Measurements from ENCODE around the gene GART. TPM values are rescaled to one million over a fixed set of nuclear protein-coding genes. Genes with fewer than 3 reads are reported as not detected.
A peak's percentile ranks its signal among the peaks of the same experiment; 100 is the strongest.

GART gene
- total RNA-seq, 4 donors from 2014 or later: 69.9 to 87.7 (median 77.3) TPM

GRCh38 chr21:33541105-33541711, 709 bp downstream of the GART start:
- peak overlapping the region; percentile 100 for H3K27ac ChIP-seq
- no peaks in the 10 kb centered on the region for H3K9me3 ChIP-seq
- peak overlapping the region; percentile 78 for H3K4me3 ChIP-seq
- DNase-seq (ENCODE audit: low spot score in 2 of 2): no peak
- peaks cover 30% of the 10 kb centered on the region for H3K36me3 ChIP-seq
- WGBS: 60% methylated on average over 19 of the region's 19 CpGs
- H3K4me1 ChIP-seq: peaks cover 38% of the 10 kb centered on the region
- TF ChIP-seq EP300 (IDR thresholded peaks at IDR 0.05) (no peak), POLR2A (IDR thresholded peaks at IDR 0.05) (no peak), POLR2AphosphoS5 (IDR thresholded peaks at IDR 0.05) (no peak)
- TF ChIP-seq, protein P1, sequence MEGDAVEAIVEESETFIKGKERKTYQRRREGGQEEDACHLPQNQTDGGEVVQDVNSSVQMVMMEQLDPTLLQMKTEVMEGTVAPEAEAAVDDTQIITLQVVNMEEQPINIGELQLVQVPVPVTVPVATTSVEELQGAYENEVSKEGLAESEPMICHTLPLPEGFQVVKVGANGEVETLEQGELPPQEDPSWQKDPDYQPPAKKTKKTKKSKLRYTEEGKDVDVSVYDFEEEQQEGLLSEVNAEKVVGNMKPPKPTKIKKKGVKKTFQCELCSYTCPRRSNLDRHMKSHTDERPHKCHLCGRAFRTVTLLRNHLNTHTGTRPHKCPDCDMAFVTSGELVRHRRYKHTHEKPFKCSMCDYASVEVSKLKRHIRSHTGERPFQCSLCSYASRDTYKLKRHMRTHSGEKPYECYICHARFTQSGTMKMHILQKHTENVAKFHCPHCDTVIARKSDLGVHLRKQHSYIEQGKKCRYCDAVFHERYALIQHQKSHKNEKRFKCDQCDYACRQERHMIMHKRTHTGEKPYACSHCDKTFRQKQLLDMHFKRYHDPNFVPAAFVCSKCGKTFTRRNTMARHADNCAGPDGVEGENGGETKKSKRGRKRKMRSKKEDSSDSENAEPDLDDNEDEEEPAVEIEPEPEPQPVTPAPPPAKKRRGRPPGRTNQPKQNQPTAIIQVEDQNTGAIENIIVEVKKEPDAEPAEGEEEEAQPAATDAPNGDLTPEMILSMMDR (IDR thresholded peaks at IDR 0.05): no peak
- no peaks in the 10 kb centered on the region for H3K27me3 ChIP-seq

DNA sequence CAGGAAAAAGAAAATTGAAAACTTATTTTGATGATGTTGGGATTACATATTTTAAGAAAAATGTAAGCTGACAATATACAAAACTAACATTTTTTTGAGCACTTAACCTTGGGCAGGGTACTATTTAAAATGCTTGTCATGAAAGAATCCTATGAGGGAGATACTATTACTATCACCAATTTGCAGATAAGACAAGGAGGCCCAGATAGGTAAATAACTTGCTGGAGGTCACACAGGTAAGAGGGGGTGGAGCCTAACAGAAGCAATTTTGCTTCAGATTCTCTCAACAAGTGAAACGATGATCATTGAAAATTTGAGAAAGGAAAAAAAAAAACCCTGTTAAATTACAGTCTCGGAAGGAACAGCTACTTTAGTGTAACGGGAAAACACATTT, 1.2 kb downstream of the GART start:
- Histone ChIP-seq H3K36me3 (peaks cover 35% of the 10 kb centered on the region), H3K4me3 (peak overlapping the region; percentile 78), H3K27ac (peak overlapping the region; percentile 100), H3K9me3 (no peaks in the 10 kb centered on the region), H3K27me3 (no peaks in the 10 kb centered on the region), H3K4me1 (peaks cover 33% of the 10 kb centered on the region)
- TF ChIP-seq EP300 (IDR thresholded peaks at IDR 0.05): no peak
- WGBS: 67% methylated on average over 3 of the region's 3 CpGs
- no peak for DNase-seq (ENCODE audit: low spot score in 2 of 2)

DNA sequence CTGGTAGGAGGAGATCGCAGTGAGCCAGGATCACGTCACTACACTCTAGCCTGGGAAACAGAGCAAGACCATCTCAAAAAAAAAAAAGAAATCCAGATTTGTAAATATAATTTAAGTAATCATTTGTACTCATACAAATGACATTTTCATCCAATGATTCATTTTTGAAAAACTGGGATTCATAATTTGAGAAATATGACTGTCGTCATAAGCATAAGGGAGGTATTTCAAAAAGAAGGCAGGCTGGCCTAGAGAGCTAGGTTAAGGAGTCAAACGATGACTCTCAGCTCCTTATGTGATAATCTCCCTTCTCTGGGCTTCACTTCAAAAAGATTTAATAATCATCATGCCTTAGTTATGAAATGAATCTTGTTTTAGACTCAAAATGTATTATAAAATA, 2.3 kb downstream of the GART start:
- TF ChIP-seq, protein P1 (IDR thresholded peaks at IDR 0.05): no peak
- no peak overlapping the region for H3K27ac ChIP-seq
- peaks cover 22% of the 10 kb centered on the region for H3K4me1 ChIP-seq
- no peak for DNase-seq (ENCODE audit: low spot score in 2 of 2)
- peaks cover 43% of the 10 kb centered on the region for H3K36me3 ChIP-seq
- no peaks in the 10 kb centered on the region for H3K9me3 ChIP-seq
- 83% methylated on average over 4 of the region's 4 CpGs for WGBS
- no peak overlapping the region for H3K4me3 ChIP-seq
- H3K27me3 ChIP-seq: no peaks in the 10 kb centered on the region

DNA sequence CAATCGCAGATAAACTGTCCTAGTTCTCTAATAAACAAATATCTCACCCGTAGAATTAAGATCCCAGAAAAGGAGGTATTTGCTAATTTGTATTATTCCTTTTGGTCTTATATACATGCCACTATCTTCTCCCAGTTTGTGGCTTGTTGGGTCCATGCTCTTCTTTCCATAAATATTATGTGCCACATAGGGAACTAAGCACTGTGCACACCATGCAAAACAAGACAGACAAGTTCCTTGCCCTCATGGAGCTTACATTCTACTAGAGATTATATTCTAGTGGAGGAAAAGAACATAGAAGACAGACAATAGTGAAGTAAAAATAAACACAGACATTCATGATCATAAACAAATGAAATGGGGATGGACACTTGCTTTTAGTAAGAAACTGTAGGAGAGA, 4.7 kb downstream of the GART start:
- H3K36me3 ChIP-seq: peaks cover 67% of the 10 kb centered on the region
- H3K4me1 ChIP-seq: peaks cover 16% of the 10 kb centered on the region
- TF ChIP-seq POLR2A (IDR thresholded peaks at IDR 0.05) (no peak), EP300 (IDR thresholded peaks at IDR 0.05) (no peak), POLR2AphosphoS5 (IDR thresholded peaks at IDR 0.05) (no peak)
- TF ChIP-seq, protein P1 (IDR thresholded peaks at IDR 0.05): no peak
- no peak overlapping the region for H3K27ac ChIP-seq
- no peaks in the 10 kb centered on the region for H3K9me3 ChIP-seq
- 99% methylated on average over 2 of the region's 2 CpGs for WGBS
- H3K27me3 ChIP-seq: no peaks in the 10 kb centered on the region
- H3K4me3 ChIP-seq: no peak overlapping the region
- DNase-seq (ENCODE audit: low spot score in 2 of 2): no peak

GRCh38 chr21:33531007-33531406, 10.9 kb downstream of the GART start:
- TF ChIP-seq, protein P1 (IDR thresholded peaks at IDR 0.05): no peak
- no peak for TF ChIP-seq POLR2A (IDR thresholded peaks at IDR 0.05)
- no peak for TF ChIP-seq POLR2AphosphoS5 (IDR thresholded peaks at IDR 0.05)
- Histone ChIP-seq H3K4me3 (no peak overlapping the region), H3K4me1 (no peaks in the 10 kb centered on the region), H3K36me3 (peaks cover 90% of the 10 kb centered on the region), H3K27ac (no peak overlapping the region), H3K27me3 (no peaks in the 10 kb centered on the region), H3K9me3 (no peaks in the 10 kb centered on the region)
- WGBS: 88% methylated on average over 3 of the region's 3 CpGs
- DNase-seq (ENCODE audit: low spot score in 2 of 2): no peak

DNA sequence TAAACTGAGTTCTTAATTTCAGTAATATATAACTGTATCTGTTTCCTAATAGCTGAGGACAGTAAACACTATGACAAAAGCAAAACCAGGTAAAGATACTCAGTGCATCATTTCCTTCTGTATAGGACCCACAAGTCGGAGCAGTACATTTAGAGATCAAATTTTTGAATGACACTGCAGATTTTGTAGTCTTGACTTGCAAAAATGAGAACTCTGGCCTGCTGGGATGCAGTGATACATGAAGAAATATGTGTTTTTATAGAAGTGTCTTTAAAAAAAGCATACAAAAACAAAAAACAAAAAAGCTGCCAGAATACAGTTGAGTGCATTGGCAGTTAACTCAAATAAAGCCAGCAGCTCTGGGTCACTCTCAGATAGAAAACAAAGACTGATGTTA, 19.0 kb downstream of the GART start:
- TF ChIP-seq POLR2A (IDR thresholded peaks at IDR 0.05) (no peak), POLR2AphosphoS5 (IDR thresholded peaks at IDR 0.05) (no peak), EP300 (IDR thresholded peaks at IDR 0.05) (no peak)
- TF ChIP-seq, protein P1 (IDR thresholded peaks at IDR 0.05): no peak
- Histone ChIP-seq H3K4me1 (no peaks in the 10 kb centered on the region), H3K27ac (no peak overlapping the region), H3K9me3 (no peaks in the 10 kb centered on the region), H3K4me3 (no peak overlapping the region), H3K36me3 (peaks cover 52% of the 10 kb centered on the region), H3K27me3 (no peaks in the 10 kb centered on the region)
- WGBS: 71% methylated on average over 1 of the region's 1 CpG
- DNase-seq (ENCODE audit: low spot score in 2 of 2): no peak

Measured in suprapubic skin (tissue), 4 donors.